Measurements from ENCODE around the gene ISG20L2. TPM values are rescaled to one million over a fixed set of nuclear protein-coding genes. Genes with fewer than 3 reads are reported as not detected.
"Not testable (repeated sequence)": the region's sequence is repeated elsewhere in the genome, so short reads cannot be mapped to it uniquely, and the experiment has no call there.

The ISG20L2 gene
- total RNA-seq, 2 experiments from 2014 or later = 44.2 to 50.9 TPM

DNA sequence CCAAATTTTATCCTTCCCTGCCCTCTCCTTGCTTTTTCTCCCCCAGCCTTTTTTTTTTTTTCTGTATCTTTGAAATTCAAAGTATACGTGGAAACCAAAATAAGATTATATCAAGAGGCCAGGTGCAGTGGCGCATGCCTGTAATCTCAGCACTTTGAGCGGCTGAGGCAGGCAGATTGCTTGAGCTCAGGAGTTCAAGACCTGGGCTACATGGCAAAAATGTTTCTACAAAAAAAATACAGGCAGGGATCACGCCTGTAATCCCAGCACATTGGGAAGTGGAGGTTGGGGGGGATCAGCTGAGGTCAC, 32.2 kb upstream of the ISG20L2 start:
- no peak for DNase-seq
- Histone ChIP-seq H3K27me3 (ENCODE audit: control insufficient read depth in 1 of 2, insufficient read depth in 2 of 2, low read length in 2 of 2) (no peaks in the 10 kb centered on the region), H3K36me3 (ENCODE audit: insufficient read depth, low read length) (no peaks in the 10 kb centered on the region), H3K4me3 (ENCODE audit: low read length) (no peak overlapping the region), H3K9me3 (ENCODE audit: control insufficient read depth in 1 of 2, insufficient read depth in 1 of 2, low read length in 2 of 2) (no peaks in the 10 kb centered on the region), H3K27ac (ENCODE audit: low read depth in 1 of 2, low read length in 2 of 2) (no peak overlapping the region), H3K4me1 (ENCODE audit: insufficient read depth, low read length) (no peaks in the 10 kb centered on the region)
- TF ChIP-seq, protein P1, sequence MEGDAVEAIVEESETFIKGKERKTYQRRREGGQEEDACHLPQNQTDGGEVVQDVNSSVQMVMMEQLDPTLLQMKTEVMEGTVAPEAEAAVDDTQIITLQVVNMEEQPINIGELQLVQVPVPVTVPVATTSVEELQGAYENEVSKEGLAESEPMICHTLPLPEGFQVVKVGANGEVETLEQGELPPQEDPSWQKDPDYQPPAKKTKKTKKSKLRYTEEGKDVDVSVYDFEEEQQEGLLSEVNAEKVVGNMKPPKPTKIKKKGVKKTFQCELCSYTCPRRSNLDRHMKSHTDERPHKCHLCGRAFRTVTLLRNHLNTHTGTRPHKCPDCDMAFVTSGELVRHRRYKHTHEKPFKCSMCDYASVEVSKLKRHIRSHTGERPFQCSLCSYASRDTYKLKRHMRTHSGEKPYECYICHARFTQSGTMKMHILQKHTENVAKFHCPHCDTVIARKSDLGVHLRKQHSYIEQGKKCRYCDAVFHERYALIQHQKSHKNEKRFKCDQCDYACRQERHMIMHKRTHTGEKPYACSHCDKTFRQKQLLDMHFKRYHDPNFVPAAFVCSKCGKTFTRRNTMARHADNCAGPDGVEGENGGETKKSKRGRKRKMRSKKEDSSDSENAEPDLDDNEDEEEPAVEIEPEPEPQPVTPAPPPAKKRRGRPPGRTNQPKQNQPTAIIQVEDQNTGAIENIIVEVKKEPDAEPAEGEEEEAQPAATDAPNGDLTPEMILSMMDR (IDR thresholded peaks at IDR 0.05) = no peak
- intact Hi-C loops (cut with DNase I, micrococcal nuclease) = loop anchor here in 1 of 2 experiments (10.0 kb wide), 1 partner anchor 256 kb away; the partner anchor contains the start of gene MEF2D
- peaks cover 6% of the 10 kb centered on the region for H3K4me1 Mint-ChIP-seq (ENCODE audit: low read depth)
- CTCF ChIA-PET = interaction anchor here (1.2 kb wide), 1 partner anchor 35 kb away, joined by 4 read pairs; no protein-coding TSS in a partner anchor
- no peak overlapping the region for H3K4me3 Mint-ChIP-seq
- no peaks in the 10 kb centered on the region for H3K36me3 Mint-ChIP-seq (ENCODE audit: low read depth)
- no peak overlapping the region for H3K27ac Mint-ChIP-seq
- H3K27me3 Mint-ChIP-seq = no peaks in the 10 kb centered on the region
- POLR2A ChIA-PET = interaction anchor here (1.0 kb wide), 1 partner anchor 33 kb away, joined by 3 read pairs; the partner anchor contains the start of genes ISG20L2 and METTL25B
- H3K9me3 Mint-ChIP-seq = no peaks in the 10 kb centered on the region
- no peak for ATAC-seq (ENCODE audit: poor library complexity)

DNA sequence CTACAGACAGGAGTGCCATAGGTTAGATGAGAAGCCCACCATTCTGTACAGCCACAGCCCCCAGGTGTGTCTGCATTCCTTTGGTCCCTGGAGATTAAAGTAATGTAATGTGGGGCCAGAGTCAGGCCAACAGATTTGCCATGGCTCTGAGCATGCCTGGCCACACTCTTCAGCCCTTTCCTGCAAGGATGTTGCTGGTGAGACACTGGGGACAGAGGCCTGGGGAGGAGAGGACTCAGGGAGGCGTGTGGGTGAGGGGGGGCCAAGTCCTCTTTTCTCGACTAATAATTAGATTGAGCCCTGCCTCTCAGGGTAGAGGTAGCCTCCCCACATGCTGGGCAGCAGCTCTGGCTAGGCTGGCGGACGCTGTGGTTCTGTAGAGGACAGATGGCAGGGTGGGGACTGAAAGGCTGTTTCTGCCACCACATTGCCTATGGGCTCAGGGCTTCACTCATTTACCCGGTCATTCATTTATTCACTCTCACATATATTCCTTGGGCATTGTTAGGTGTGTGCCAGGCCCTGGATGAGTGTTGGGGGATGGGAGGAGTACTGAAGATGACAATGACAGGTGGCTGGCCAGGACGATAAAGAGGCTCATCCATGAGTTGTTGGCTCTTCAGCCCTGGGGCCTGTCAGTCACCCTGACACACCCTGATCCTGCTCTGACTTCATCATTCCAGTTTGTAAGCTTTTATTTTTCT, 31.7 kb upstream of the ISG20L2 start:
- Histone ChIP-seq H3K4me3 (ENCODE audit: low read length) (no peak overlapping the region), H3K27me3 (ENCODE audit: control insufficient read depth in 1 of 2, insufficient read depth in 2 of 2, low read length in 2 of 2) (no peaks in the 10 kb centered on the region), H3K27ac (ENCODE audit: low read depth in 1 of 2, low read length in 2 of 2) (no peak overlapping the region), H3K4me1 (ENCODE audit: insufficient read depth, low read length) (no peaks in the 10 kb centered on the region), H3K36me3 (ENCODE audit: insufficient read depth, low read length) (no peaks in the 10 kb centered on the region), H3K9me3 (ENCODE audit: control insufficient read depth in 1 of 2, insufficient read depth in 1 of 2, low read length in 2 of 2) (no peaks in the 10 kb centered on the region)
- TF ChIP-seq, protein P1 (IDR thresholded peaks at IDR 0.05) = no peak
- Mint-ChIP-seq H3K4me3 (no peak overlapping the region), H3K9me3 (no peaks in the 10 kb centered on the region), H3K27me3 (no peaks in the 10 kb centered on the region), H3K36me3 (ENCODE audit: low read depth) (no peaks in the 10 kb centered on the region), H3K4me1 (ENCODE audit: low read depth) (peaks cover 6% of the 10 kb centered on the region), H3K27ac (no peak overlapping the region)
- CTCF ChIA-PET = interaction anchor here (1.2 kb wide), 1 partner anchor 34 kb away, joined by 4 read pairs; no protein-coding TSS in a partner anchor
- DNase-seq (no peak), ATAC-seq (ENCODE audit: poor library complexity) (no peak)
- POLR2A ChIA-PET = interaction anchor here (1.0 kb wide), 1 partner anchor 32 kb away, joined by 3 read pairs; the partner anchor contains the start of genes ISG20L2 and METTL25B
- intact Hi-C loops (cut with DNase I, micrococcal nuclease) = loop anchor here in 1 of 2 experiments (10.0 kb wide), 1 partner anchor 255 kb away; the partner anchor contains the start of gene MEF2D

DNA sequence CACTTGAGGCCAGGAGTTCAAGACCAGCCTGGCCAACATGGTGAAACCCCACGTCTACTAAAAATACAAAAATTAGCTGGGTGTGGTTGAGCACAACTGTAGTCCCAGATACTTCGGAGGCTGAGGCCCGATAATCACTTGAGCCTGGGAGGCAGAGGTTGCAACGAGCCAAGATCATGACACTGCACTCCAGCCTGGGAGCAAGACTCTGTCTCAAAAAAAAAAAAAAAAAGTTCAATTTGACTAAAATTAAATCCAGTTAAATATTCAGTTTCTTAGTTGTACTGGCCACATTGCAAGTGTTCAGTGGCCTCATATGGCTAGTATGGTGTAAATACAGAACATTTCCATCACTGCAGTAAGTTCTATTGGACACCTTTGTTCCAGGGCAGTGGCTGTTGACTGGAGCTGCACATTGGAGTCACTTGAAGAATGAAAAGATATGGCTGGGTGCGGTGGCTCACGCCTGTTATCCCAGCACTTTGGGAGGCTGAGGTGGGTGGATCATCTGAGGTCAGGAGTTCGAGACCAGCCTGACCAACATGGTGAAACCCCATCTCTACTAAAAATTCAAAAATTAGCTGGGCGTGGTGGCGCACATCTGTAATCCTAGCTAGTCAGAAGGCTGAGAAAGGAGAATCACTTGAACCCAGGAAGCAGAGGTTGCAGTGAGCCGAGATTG, 29.1 kb upstream of the ISG20L2 start:
- H3K4me3 Mint-ChIP-seq; H3K9me3 Mint-ChIP-seq; H3K4me3 ChIP-seq (ENCODE audit: low read length); H3K36me3 Mint-ChIP-seq (ENCODE audit: low read depth); POLR2A ChIA-PET; H3K9me3 ChIP-seq (ENCODE audit: control insufficient read depth in 1 of 2, insufficient read depth in 1 of 2, low read length in 2 of 2); H3K27ac Mint-ChIP-seq; H3K4me1 ChIP-seq (ENCODE audit: insufficient read depth, low read length); DNase-seq; H3K27ac ChIP-seq (ENCODE audit: low read depth in 1 of 2, low read length in 2 of 2); H3K27me3 Mint-ChIP-seq; H3K27me3 ChIP-seq (ENCODE audit: control insufficient read depth in 1 of 2, insufficient read depth in 2 of 2, low read length in 2 of 2); intact Hi-C loops (cut with DNase I, micrococcal nuclease); ATAC-seq (ENCODE audit: poor library complexity); H3K36me3 ChIP-seq (ENCODE audit: insufficient read depth, low read length): not testable (repeated sequence)
- CTCF ChIA-PET = interaction anchor here (2.2 kb wide), 1 partner anchor 32 kb away, joined by 7 read pairs; no protein-coding TSS in a partner anchor
- H3K4me1 Mint-ChIP-seq (ENCODE audit: low read depth) = peaks cover 20% of the 10 kb centered on the region
